HepG2 (cell line): ENCODE measurements around the gene DACT2. TPM values are rescaled to one million over a fixed set of nuclear protein-coding genes. Genes with fewer than 3 reads are reported as not detected.

Experiments used
- ATAC-seq: fragments of 200-7000 bp; cut with Tn5 transposase; 3 replicates; pipeline ENCODE4 v1.9.1; 2020; ENCODE audit warnings: mild to moderate bottlenecking, moderate library complexity
- BruUV-seq: library from RNA; stranded (reverse); fragments of 400-500 nt; replicated peaks from 2 replicates; lab custom pipeline; 2021; lab: Mats Ljungman, UMichigan
- CTCF ChIA-PET: fragments of 300-600 bp; formaldehyde crosslinking; extraction: SDS; loops from one replicate; lab custom pipeline; 2021; ENCODE audit warnings: low total read pairs, inconsistent platforms, low intra/inter-chr PET ratio; lab: Yijun Ruan, JAX
- POLR2A ChIA-PET: fragments of 350-600 bp; sonication (Branson Sonifier 250); formaldehyde crosslinking; loops from one replicate; lab custom pipeline; 2020; ENCODE audit warnings: antibody characterized with exemption, inconsistent platforms; lab: Yijun Ruan, JAX
- DNase-seq: peaks from one replicate; pipeline ENCODE4 v3.0.0-alpha.2; 2015; ENCODE audit warnings: low spot score
- FAIRE-seq: peaks from 3 replicates; lab custom pipeline; 2011; peaks lifted over from hg19 to GRCh38; lab: Jason Lieb, UNC
- H2AFZ ChIP-seq: one replicate; pipeline ENCODE4 v1.6.1; 2011; ENCODE audit warnings: low read length, inconsistent platforms
- H3K27ac ChIP-seq: fragments of 300-600 bp; 3 replicates; pipeline ENCODE4 v1.8.0; 2011; ENCODE audit warnings: mixed run types, mild to moderate bottlenecking, mixed read lengths, low read length, inconsistent platforms; ENCODE audit not compliant: insufficient read depth; ENCODE audit errors: extremely low read length
- H3K27me3 ChIP-seq, 2 experiments: fragments of 200-600 bp in 1 of 2; 2 replicates in 1 of 2; 3 replicates in 1 of 2; pipeline versions ENCODE4 v1.6.0 to v1.8.0; 2011; ENCODE audit warnings: low read length in 2 of 2, mild to moderate bottlenecking in 2 of 2, moderate library complexity in 2 of 2, inconsistent platforms in 1 of 2; ENCODE audit not compliant: insufficient read depth in 2 of 2, control insufficient read depth in 1 of 2
- H3K36me3 ChIP-seq, 2 experiments: fragments of 200-600 bp in 1 of 2; replicated peaks in 1 of 2; 2 replicates in 1 of 2; 3 replicates in 1 of 2; pipeline versions ENCODE4 v1.5.1 to v1.8.0; 2011; ENCODE audit warnings: low read length in 2 of 2, inconsistent platforms in 1 of 2; ENCODE audit not compliant: insufficient read depth in 2 of 2, control insufficient read depth in 1 of 2
- H3K4me1 ChIP-seq: 2 replicates; pipeline ENCODE4 v1.5.1; 2012; ENCODE audit warnings: low read length, inconsistent platforms; ENCODE audit not compliant: insufficient read depth
- H3K4me2 ChIP-seq: 2 replicates; pipeline ENCODE4 v1.6.0; 2011; ENCODE audit warnings: low read depth, low read length, inconsistent platforms
- H3K4me3 ChIP-seq, 3 experiments: fragments of 200-600 bp in 1 of 3; sonication (generic), shearing (Covaris generic) in 1 of 3; replicated peaks in 1 of 3; 2 replicates each; pipeline ENCODE4 v1.5.1; 2011 to 2016; ENCODE audit warnings: low read length in 3 of 3, inconsistent platforms in 2 of 3, low read depth in 2 of 3, mild to moderate bottlenecking in 2 of 3, control low read depth in 1 of 3, mixed read lengths in 1 of 3; ENCODE audit not compliant: insufficient read depth in 1 of 3
- H3K79me2 ChIP-seq: one replicate; pipeline ENCODE4 v1.6.1; 2011; ENCODE audit warnings: low read length, inconsistent platforms; ENCODE audit not compliant: insufficient read depth
- H3K9ac ChIP-seq: 2 replicates; pipeline ENCODE4 v1.6.0; 2011; ENCODE audit warnings: mild to moderate bottlenecking, low read depth, low read length, inconsistent platforms; ENCODE audit not compliant: insufficient read depth
- H3K9me3 ChIP-seq: 2 replicates; pipeline ENCODE4 v1.5.1; 2012; ENCODE audit warnings: mild to moderate bottlenecking, low read length
- H4K20me1 ChIP-seq: 2 replicates; pipeline ENCODE4 v1.6.0; 2011; ENCODE audit warnings: inconsistent platforms, mild to moderate bottlenecking, low read length, moderate library complexity; ENCODE audit not compliant: insufficient read depth
- GLI4 ChIP-seq: sonication (generic); formaldehyde crosslinking; IDR thresholded peaks from 2 replicates; pipeline ENCODE4 v1.5.1; 2020; ENCODE audit warnings: missing genetic modification reagents, mild to moderate bottlenecking, moderate library complexity, borderline replicate concordance
- PAX8 ChIP-seq: sonication (generic); formaldehyde crosslinking; IDR thresholded peaks from 2 replicates; pipeline ENCODE4 v1.8.0; 2022; ENCODE audit warnings: mild to moderate bottlenecking, missing genetic modification reagents, borderline replicate concordance
- STAT5B ChIP-seq: sonication (generic); formaldehyde crosslinking; IDR thresholded peaks from 2 replicates; pipeline ENCODE4 v1.4.0; 2020; ENCODE audit warnings: missing genetic modification reagents
- XRCC5 ChIP-seq: fragments of 200-400 bp; formaldehyde crosslinking; optimal IDR thresholded peaks from 2 replicates; pipeline ENCODE3; 2017; ENCODE audit warnings: mild to moderate bottlenecking, low read length
- ZBTB2 ChIP-seq: sonication (generic); formaldehyde crosslinking; IDR thresholded peaks from 2 replicates; pipeline ENCODE4 v1.8.0; 2022; ENCODE audit warnings: low read depth, missing genetic modification reagents
- ZFP1 ChIP-seq: IDR thresholded peaks from 2 replicates; pipeline ENCODE4 v1.6.1; 2016
- WGBS: methylation state at CpG from one replicate; pipeline ENCODE4 v1.1.6; 2017; ENCODE audit warnings: low lambda C conversion rate; 5-methylcytosine and 5-hydroxymethylcytosine counted together
- in situ Hi-C: cut with HindIII; loops from 2 replicates; pipeline ENCODE4 v1.10.0; 2017; ENCODE audit warnings: low pct_unique_long_range_greater_than_20kb; ENCODE audit not compliant: extremely low pct_ligation_motif_present
- intact Hi-C: fragments of 100-400 bp; cut with micrococcal nuclease; formaldehyde crosslinking; loops from one replicate; pipeline ENCODE4 v1.10.0; 2022; ENCODE audit not compliant: unreplicated experiment
- polyA plus RNA-seq, 8 experiments: library from polyadenylated mRNA; depleted of rRNA in 3 of 8; stranded (reverse) in 7 of 8; unstranded in 1 of 8; fragments of >200 nt; fragmentation: Illumina TruSeq in 4 of 8; extraction: Trizol in 4 of 8; gene quantifications; 2 replicates each; pipeline versions ENCODE4 v1.2.1 to v1.2.3, GENCODE V29; 2011 to 2016; ENCODE audit warnings: low read depth in 4 of 8, missing spikeins in 1 of 8, mixed read lengths in 1 of 8; ENCODE audit not compliant: insufficient read depth in 1 of 8
- total RNA-seq, 5 experiments: library from RNA; depleted of rRNA; stranded (reverse); fragments of >200 nt; fragmentation: Illumina TruSeq; extraction: Trizol; gene quantifications; 2 replicates each; pipeline ENCODE4 v1.2.3, GENCODE V29; 2016; ENCODE audit warnings: low read depth in 1 of 5
- TF ChIP-seq, protein P1 (sequence below): IDR thresholded peaks from 2 replicates; pipeline ENCODE4 v1.4.0; 2020; ENCODE audit warnings: mild to moderate bottlenecking, missing genetic modification reagents
- TF ChIP-seq, protein P2 (sequence below), 2 experiments: sonication (generic) in 1 of 2; formaldehyde crosslinking in 1 of 2; IDR thresholded peaks; 2 replicates each; pipeline versions ENCODE4 v1.4.0 to v1.6.1; 2016 to 2020; ENCODE audit warnings: borderline replicate concordance in 1 of 2, low read depth in 1 of 2, mild to moderate bottlenecking in 1 of 2, missing genetic modification reagents in 1 of 2

DACT2 gene
- total and polyA plus RNA-seq, 2 of the 13 experiments (the other 11 are each of a cell fraction or from before 2014, with no cell fraction given) = 0.15 TPM; not detected in 1

- TF ChIP-seq, protein P1, sequence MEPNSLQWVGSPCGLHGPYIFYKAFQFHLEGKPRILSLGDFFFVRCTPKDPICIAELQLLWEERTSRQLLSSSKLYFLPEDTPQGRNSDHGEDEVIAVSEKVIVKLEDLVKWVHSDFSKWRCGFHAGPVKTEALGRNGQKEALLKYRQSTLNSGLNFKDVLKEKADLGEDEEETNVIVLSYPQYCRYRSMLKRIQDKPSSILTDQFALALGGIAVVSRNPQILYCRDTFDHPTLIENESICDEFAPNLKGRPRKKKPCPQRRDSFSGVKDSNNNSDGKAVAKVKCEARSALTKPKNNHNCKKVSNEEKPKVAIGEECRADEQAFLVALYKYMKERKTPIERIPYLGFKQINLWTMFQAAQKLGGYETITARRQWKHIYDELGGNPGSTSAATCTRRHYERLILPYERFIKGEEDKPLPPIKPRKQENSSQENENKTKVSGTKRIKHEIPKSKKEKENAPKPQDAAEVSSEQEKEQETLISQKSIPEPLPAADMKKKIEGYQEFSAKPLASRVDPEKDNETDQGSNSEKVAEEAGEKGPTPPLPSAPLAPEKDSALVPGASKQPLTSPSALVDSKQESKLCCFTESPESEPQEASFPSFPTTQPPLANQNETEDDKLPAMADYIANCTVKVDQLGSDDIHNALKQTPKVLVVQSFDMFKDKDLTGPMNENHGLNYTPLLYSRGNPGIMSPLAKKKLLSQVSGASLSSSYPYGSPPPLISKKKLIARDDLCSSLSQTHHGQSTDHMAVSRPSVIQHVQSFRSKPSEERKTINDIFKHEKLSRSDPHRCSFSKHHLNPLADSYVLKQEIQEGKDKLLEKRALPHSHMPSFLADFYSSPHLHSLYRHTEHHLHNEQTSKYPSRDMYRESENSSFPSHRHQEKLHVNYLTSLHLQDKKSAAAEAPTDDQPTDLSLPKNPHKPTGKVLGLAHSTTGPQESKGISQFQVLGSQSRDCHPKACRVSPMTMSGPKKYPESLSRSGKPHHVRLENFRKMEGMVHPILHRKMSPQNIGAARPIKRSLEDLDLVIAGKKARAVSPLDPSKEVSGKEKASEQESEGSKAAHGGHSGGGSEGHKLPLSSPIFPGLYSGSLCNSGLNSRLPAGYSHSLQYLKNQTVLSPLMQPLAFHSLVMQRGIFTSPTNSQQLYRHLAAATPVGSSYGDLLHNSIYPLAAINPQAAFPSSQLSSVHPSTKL (CRISPR knock-in tag) = 0 out of 2 replicates have a peak, but pooled peaks have one; percentile 28
Measured at GRCh38 chr6:168302534-168302933, 17.0 kb downstream of the DACT2 start (continued).

DNA sequence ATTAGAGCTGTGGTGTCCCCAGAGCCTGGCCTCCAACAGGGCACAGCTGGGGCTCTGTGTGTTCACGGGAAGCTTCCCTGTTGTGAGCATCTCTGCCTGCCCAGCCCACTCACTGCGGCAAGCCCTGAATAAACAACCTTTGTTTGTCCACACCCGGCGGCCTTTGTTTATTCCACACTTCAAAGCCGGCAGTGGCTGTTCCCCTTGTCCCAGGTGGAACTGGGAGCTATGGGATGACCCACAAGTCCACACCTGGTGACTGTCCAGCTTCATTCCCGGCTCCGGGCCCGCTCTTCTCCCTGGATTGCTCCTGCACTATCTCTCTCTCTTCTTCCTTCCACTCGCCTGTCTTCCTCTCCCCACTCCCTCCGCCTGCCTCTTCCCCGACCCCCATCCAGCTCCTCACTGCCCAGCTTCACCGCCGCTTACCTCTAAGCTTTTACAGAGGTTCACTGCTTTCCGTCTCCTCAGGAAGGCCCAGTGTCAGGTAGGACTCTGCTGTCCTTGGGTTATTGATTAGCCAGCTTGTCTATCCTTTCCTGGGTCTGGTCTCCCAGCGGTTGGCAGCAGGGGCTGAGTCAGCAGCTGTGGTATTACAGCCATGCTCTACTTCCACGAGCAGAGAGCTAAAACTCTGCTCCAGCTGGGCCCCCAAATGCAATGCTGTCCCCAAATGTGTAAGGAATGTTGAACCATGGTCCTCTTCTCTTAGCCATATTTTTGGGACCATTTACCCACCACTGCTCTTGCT, 17.8 kb downstream of the DACT2 start:
- Histone ChIP-seq H3K9me3 (no peaks in the 10 kb centered on the region), H2AFZ (no peak overlapping the region), H3K27me3 (no peaks in the 10 kb centered on the region), H3K9ac (peak overlapping the region; percentile 63), H3K79me2 (no peaks in the 10 kb centered on the region), H3K27ac (peak overlapping the region; percentile 65), H3K4me1 (peaks cover 49% of the 10 kb centered on the region), H3K4me3 (peak overlapping the region; percentile 48 to 69 (median 62)), H3K36me3 (no peaks in the 10 kb centered on the region), H3K4me2 (peak overlapping the region; percentile 86), H4K20me1 (no peaks in the 10 kb centered on the region)
- FAIRE-seq (peak; percentile 98), ATAC-seq (peak; percentile 92), DNase-seq (peak; percentile 91)
- 1% methylated on average over 16 of the region's 16 CpGs for WGBS
- ChIA-PET POLR2A (interaction anchor here (0.8 to 2.2 kb wide), 22 partner anchors 10 to 105 kb away, joined by 3 to 48 read pairs (median 6); no protein-coding TSS in a partner anchor), CTCF (interaction anchor here (1.3 kb wide), 1 partner anchor 54 kb away, joined by 4 read pairs; no protein-coding TSS in a partner anchor)
- BruUV-seq = TSS peak; percentile 71
- in situ Hi-C loops (no loop called here), intact Hi-C loops (loop anchor here (1.0 to 5.0 kb wide), 4 partner anchors 24 to 101 kb away; no protein-coding TSS in a partner anchor)
- TF ChIP-seq XRCC5 (peak; percentile 55), STAT5B (no peak), ZBTB2 (CRISPR knock-in tag) (0 out of 2 replicates have a peak, but pooled peaks have one; percentile 29), GLI4 (CRISPR knock-in tag) (no peak), PAX8 (CRISPR knock-in tag) (no peak), ZFP1 (CRISPR knock-in tag) (peak; percentile 33; the same call in 1 of the 2 replicates)
- TF ChIP-seq, protein P2, sequence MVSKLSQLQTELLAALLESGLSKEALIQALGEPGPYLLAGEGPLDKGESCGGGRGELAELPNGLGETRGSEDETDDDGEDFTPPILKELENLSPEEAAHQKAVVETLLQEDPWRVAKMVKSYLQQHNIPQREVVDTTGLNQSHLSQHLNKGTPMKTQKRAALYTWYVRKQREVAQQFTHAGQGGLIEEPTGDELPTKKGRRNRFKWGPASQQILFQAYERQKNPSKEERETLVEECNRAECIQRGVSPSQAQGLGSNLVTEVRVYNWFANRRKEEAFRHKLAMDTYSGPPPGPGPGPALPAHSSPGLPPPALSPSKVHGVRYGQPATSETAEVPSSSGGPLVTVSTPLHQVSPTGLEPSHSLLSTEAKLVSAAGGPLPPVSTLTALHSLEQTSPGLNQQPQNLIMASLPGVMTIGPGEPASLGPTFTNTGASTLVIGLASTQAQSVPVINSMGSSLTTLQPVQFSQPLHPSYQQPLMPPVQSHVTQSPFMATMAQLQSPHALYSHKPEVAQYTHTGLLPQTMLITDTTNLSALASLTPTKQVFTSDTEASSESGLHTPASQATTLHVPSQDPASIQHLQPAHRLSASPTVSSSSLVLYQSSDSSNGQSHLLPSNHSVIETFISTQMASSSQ (IDR thresholded peaks at IDR 0.05; ENCODE audit: low read depth) = peak; percentile 87
- TF ChIP-seq, protein P2 (CRISPR knock-in tag; IDR thresholded peaks at IDR 0.05; ENCODE audit: borderline replicate concordance) = peak; percentile 93
